ENCODE measurements around the gene RAB7B. TPM values are rescaled to one million over a fixed set of nuclear protein-coding genes. Genes with fewer than 3 reads are reported as not detected.

Gene RAB7B
- total and polyA plus RNA-seq, 9 donors: 0.12 to 11.5 (median 3.6) TPM

- Histone ChIP-seq H3K27me3 (no peaks in the 10 kb centered on the region), H3K36me3 (no peaks in the 10 kb centered on the region), H3K4me3 (no peak overlapping the region), H3K4me1 (ENCODE audit: insufficient read depth) (no peaks in the 10 kb centered on the region), H3K27ac (no peak overlapping the region), H3K9me3 (no peaks in the 10 kb centered on the region)
- intact Hi-C loops (cut with DNase I): no loop called here
- TF ChIP-seq POLR2A (IDR thresholded peaks at IDR 0.05): no peak
- no peak for TF ChIP-seq EP300 (IDR thresholded peaks at IDR 0.05)
- no peak for TF ChIP-seq CTCF (IDR thresholded peaks at IDR 0.05)
- 83 to 85% (median 84%) methylated on average over 8 of the region's 8 CpGs for WGBS, 3 donors
- no peak for DNase-seq
These were observed 67.3 kb downstream of the RAB7B start for GRCh38 chr1:205935869-205936268.

- DNase-seq: no peak
- no peaks in the 10 kb centered on the region for H3K4me1 ChIP-seq (ENCODE audit: insufficient read depth)
- H3K27me3 ChIP-seq: no peaks in the 10 kb centered on the region
- H3K36me3 ChIP-seq: no peaks in the 10 kb centered on the region
- H3K9me3 ChIP-seq: no peaks in the 10 kb centered on the region
- TF ChIP-seq POLR2A (IDR thresholded peaks at IDR 0.05): no peak
- no peak for TF ChIP-seq EP300 (IDR thresholded peaks at IDR 0.05)
- TF ChIP-seq CTCF (IDR thresholded peaks at IDR 0.05): no peak
- no peak overlapping the region for H3K4me3 ChIP-seq
- no peak overlapping the region for H3K27ac ChIP-seq
- WGBS, 3 donors: 90 to 92% (median 90%) methylated on average over 7 of the region's 7 CpGs
- intact Hi-C loops (cut with DNase I): no loop called here
These were observed 68.4 kb downstream of the RAB7B start for GRCh38 chr1:205934788-205935187.

- intact Hi-C loops (cut with DNase I): no loop called here
- Histone ChIP-seq H3K27ac (no peak overlapping the region), H3K9me3 (no peaks in the 10 kb centered on the region), H3K27me3 (no peaks in the 10 kb centered on the region), H3K36me3 (no peaks in the 10 kb centered on the region), H3K4me1 (ENCODE audit: insufficient read depth) (no peaks in the 10 kb centered on the region), H3K4me3 (no peak overlapping the region)
- DNase-seq: no peak
- no peak for TF ChIP-seq EP300 (IDR thresholded peaks at IDR 0.05)
- 58 to 63% (median 62%) methylated on average over 7 of the region's 7 CpGs for WGBS, 3 donors
These were observed 69.2 kb downstream of the RAB7B start for GRCh38 chr1:205933671-205934618.

- WGBS, 3 donors: 30 to 42% (median 36%) methylated on average over 6 of the region's 6 CpGs
These were observed 70.4 kb downstream of the RAB7B start for GRCh38 chr1:205932776-205933175.

More at GRCh38 chr1:205932776-205933175, 70.4 kb downstream of the RAB7B start:
- H3K9me3 ChIP-seq: no peaks in the 10 kb centered on the region
- no peak overlapping the region for H3K27ac ChIP-seq
- H3K4me3 ChIP-seq: no peak overlapping the region
- intact Hi-C loops (cut with DNase I): no loop called here
- H3K36me3 ChIP-seq: no peaks in the 10 kb centered on the region
- no peaks in the 10 kb centered on the region for H3K27me3 ChIP-seq
- no peaks in the 10 kb centered on the region for H3K4me1 ChIP-seq (ENCODE audit: insufficient read depth)
- TF ChIP-seq POLR2A (IDR thresholded peaks at IDR 0.05) (no peak), EP300 (IDR thresholded peaks at IDR 0.05) (no peak), CTCF (IDR thresholded peaks at IDR 0.05) (no peak)
- no peak for DNase-seq

Data from ovary (tissue), 9 donors.